Measurements from ENCODE around the gene OR2M7. TPM values are rescaled to one million over a fixed set of nuclear protein-coding genes. Genes with fewer than 3 reads are reported as not detected.

OR2M7 gene
- total and polyA plus RNA-seq, 2 of the 8 experiments (the other 6 are each of a cell fraction or from before 2014, with no cell fraction given) = not detected

DNA sequence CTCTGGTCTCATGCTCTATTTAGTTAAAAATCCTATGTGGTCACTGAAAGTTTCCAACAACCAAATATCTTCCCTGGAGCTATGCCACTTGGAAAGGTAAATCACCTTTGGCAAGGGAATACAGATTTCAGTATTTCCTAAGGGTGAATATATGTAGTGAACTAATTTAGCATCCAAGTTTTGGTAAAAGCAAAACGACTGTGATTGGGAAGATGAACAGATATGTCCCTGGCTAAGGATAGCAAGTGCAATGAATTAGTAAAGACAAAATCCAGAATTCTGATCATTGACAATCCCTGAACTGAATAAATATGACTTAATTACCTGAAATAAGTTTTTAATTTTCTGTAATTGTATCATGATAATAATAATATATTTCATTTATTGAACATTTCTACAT is 46.5 kb downstream of the OR2M7 start, which contains the start of gene OR2T33 (continued):
- TF ChIP-seq CBX5 (IDR thresholded peaks at IDR 0.05; ENCODE audit: low read depth, low read length) (no peak), ZNF274 (IDR thresholded peaks at IDR 0.05; ENCODE audit: borderline replicate concordance, extremely low read depth, low read length) (no peak), EZH2 (IDR thresholded peaks at IDR 0.05; ENCODE audit: low read depth, low read length, severe bottlenecking) (no peak), BACH1 (IDR thresholded peaks at IDR 0.05; ENCODE audit: low read length) (no peak), KDM5A (IDR thresholded peaks at IDR 0.05; ENCODE audit: low read length) (no peak)
- TF ChIP-seq, protein P1, sequence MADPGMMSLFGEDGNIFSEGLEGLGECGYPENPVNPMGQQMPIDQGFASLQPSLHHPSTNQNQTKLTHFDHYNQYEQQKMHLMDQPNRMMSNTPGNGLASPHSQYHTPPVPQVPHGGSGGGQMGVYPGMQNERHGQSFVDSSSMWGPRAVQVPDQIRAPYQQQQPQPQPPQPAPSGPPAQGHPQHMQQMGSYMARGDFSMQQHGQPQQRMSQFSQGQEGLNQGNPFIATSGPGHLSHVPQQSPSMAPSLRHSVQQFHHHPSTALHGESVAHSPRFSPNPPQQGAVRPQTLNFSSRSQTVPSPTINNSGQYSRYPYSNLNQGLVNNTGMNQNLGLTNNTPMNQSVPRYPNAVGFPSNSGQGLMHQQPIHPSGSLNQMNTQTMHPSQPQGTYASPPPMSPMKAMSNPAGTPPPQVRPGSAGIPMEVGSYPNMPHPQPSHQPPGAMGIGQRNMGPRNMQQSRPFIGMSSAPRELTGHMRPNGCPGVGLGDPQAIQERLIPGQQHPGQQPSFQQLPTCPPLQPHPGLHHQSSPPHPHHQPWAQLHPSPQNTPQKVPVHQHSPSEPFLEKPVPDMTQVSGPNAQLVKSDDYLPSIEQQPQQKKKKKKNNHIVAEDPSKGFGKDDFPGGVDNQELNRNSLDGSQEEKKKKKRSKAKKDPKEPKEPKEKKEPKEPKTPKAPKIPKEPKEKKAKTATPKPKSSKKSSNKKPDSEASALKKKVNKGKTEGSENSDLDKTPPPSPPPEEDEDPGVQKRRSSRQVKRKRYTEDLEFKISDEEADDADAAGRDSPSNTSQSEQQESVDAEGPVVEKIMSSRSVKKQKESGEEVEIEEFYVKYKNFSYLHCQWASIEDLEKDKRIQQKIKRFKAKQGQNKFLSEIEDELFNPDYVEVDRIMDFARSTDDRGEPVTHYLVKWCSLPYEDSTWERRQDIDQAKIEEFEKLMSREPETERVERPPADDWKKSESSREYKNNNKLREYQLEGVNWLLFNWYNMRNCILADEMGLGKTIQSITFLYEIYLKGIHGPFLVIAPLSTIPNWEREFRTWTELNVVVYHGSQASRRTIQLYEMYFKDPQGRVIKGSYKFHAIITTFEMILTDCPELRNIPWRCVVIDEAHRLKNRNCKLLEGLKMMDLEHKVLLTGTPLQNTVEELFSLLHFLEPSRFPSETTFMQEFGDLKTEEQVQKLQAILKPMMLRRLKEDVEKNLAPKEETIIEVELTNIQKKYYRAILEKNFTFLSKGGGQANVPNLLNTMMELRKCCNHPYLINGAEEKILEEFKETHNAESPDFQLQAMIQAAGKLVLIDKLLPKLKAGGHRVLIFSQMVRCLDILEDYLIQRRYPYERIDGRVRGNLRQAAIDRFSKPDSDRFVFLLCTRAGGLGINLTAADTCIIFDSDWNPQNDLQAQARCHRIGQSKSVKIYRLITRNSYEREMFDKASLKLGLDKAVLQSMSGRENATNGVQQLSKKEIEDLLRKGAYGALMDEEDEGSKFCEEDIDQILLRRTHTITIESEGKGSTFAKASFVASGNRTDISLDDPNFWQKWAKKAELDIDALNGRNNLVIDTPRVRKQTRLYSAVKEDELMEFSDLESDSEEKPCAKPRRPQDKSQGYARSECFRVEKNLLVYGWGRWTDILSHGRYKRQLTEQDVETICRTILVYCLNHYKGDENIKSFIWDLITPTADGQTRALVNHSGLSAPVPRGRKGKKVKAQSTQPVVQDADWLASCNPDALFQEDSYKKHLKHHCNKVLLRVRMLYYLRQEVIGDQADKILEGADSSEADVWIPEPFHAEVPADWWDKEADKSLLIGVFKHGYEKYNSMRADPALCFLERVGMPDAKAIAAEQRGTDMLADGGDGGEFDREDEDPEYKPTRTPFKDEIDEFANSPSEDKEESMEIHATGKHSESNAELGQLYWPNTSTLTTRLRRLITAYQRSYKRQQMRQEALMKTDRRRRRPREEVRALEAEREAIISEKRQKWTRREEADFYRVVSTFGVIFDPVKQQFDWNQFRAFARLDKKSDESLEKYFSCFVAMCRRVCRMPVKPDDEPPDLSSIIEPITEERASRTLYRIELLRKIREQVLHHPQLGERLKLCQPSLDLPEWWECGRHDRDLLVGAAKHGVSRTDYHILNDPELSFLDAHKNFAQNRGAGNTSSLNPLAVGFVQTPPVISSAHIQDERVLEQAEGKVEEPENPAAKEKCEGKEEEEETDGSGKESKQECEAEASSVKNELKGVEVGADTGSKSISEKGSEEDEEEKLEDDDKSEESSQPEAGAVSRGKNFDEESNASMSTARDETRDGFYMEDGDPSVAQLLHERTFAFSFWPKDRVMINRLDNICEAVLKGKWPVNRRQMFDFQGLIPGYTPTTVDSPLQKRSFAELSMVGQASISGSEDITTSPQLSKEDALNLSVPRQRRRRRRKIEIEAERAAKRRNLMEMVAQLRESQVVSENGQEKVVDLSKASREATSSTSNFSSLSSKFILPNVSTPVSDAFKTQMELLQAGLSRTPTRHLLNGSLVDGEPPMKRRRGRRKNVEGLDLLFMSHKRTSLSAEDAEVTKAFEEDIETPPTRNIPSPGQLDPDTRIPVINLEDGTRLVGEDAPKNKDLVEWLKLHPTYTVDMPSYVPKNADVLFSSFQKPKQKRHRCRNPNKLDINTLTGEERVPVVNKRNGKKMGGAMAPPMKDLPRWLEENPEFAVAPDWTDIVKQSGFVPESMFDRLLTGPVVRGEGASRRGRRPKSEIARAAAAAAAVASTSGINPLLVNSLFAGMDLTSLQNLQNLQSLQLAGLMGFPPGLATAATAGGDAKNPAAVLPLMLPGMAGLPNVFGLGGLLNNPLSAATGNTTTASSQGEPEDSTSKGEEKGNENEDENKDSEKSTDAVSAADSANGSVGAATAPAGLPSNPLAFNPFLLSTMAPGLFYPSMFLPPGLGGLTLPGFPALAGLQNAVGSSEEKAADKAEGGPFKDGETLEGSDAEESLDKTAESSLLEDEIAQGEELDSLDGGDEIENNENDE (IDR thresholded peaks at IDR 0.05; ENCODE audit: insufficient replicate concordance, low read length) = no peak
